Lung (tissue), 12 donors: ENCODE results near the gene MLLT3. TPM values are rescaled to one million over a fixed set of nuclear protein-coding genes. Genes with fewer than 3 reads are reported as not detected.
"Not testable (repeated sequence)": the region's sequence is repeated elsewhere in the genome, so short reads cannot be mapped to it uniquely, and the experiment has no call there.

Experiments used
- ATAC-seq: fragments of 200-7000 bp; cut with Tn5 transposase; one replicate; pipeline ENCODE4 v1.9.1; 2020; ENCODE audit warnings: moderate number of reproducible peaks; ENCODE audit not compliant: insufficient read depth, low FRiP score
- DNase-seq, 3 donors: peaks; one replicate each; pipeline ENCODE4 v3.0.0-alpha.2; 2013 to 2017
- H3K27ac ChIP-seq, 2 donors: one replicate each; pipeline ENCODE4 v1.5.1; 2013; ENCODE audit warnings: mild to moderate bottlenecking in 2 of 2, moderate library complexity in 2 of 2, control low read depth in 1 of 2, inconsistent platforms in 1 of 2, low read depth in 1 of 2, low read length in 1 of 2
- H3K27me3 ChIP-seq, 3 donors: one replicate each; pipeline ENCODE4 v1.5.1; 2013; ENCODE audit warnings: low read length in 2 of 3; ENCODE audit not compliant: control insufficient read depth in 3 of 3, insufficient read depth in 3 of 3
- H3K36me3 ChIP-seq, 4 donors: one replicate each; pipeline ENCODE4 v1.5.1; 2013; ENCODE audit warnings: low read length in 4 of 4, mild to moderate bottlenecking in 1 of 4, moderate library complexity in 1 of 4; ENCODE audit not compliant: control insufficient read depth in 4 of 4, insufficient read depth in 4 of 4
- H3K4me1 ChIP-seq, 5 donors: one replicate each; pipeline ENCODE4 v1.5.1; 2013; ENCODE audit warnings: low read length in 5 of 5, mild to moderate bottlenecking in 2 of 5, moderate library complexity in 1 of 5; ENCODE audit not compliant: control insufficient read depth in 5 of 5, insufficient read depth in 5 of 5
- H3K4me3 ChIP-seq: one replicate; pipeline ENCODE4 v1.5.1; 2013; ENCODE audit warnings: mild to moderate bottlenecking, control low read depth, moderate library complexity
- H3K9ac ChIP-seq, 2 donors: one replicate each; pipeline ENCODE4 v1.5.1; 2013; ENCODE audit warnings: low read length in 2 of 2, control low read depth in 1 of 2; ENCODE audit not compliant: insufficient read depth in 1 of 2
- H3K9me3 ChIP-seq, 4 donors: one replicate each; pipeline ENCODE4 v1.5.1; 2013; ENCODE audit warnings: low read length in 3 of 4, mild to moderate bottlenecking in 1 of 4, moderate library complexity in 1 of 4; ENCODE audit not compliant: control insufficient read depth in 4 of 4, insufficient read depth in 3 of 4
- CTCF ChIP-seq: IDR thresholded peaks from 2 replicates; pipeline ENCODE4 v1.5.1; 2012; ENCODE audit warnings: mild to moderate bottlenecking; ENCODE audit errors: control extremely low read depth, extremely low read depth
- WGBS, 2 donors: extraction: QIAGEN DNeasy Blood & Tissue Kit; methylation state at CpG; one replicate each; pipeline ENCODE4 v1.1.7; 2013; 5-methylcytosine and 5-hydroxymethylcytosine counted together
- polyA plus RNA-seq, 2 donors: library from polyadenylated mRNA; stranded (reverse); fragments of 200-250 nt; gene quantifications; one replicate each; pipeline ENCODE4 v1.2.1, GENCODE V29; 2013
- total RNA-seq, 2 donors: library from RNA; depleted of rRNA in 1 of 2; stranded (reverse); fragments of >200 nt in 1 of 2; gene quantifications; one replicate each; pipeline ENCODE4 v1.2.1, GENCODE V29; 2014 to 2021
- donor health status: control.
- donor health status: control.
- donor health status: Bipolar disorder and iron deficiency.
- donor health status: healthy.
- donor health status: DM: yes; HTN: yes; CAD: no.

Gene MLLT3
- total and polyA plus RNA-seq, 4 donors, result 7.1 to 43.1 (median 13.7) TPM

GRCh38 chr9:20584968-20585643 lies 37.2 kb downstream of the MLLT3 start:
- H3K36me3 ChIP-seq, result no peaks in the 10 kb centered on the region
- no peak overlapping the region for H3K9ac ChIP-seq
- no peaks in the 10 kb centered on the region for H3K27me3 ChIP-seq
- ATAC-seq (no peak), DNase-seq (no peak)
- H3K27ac ChIP-seq, result no peak overlapping the region
- H3K9me3 ChIP-seq, result peaks cover 0 to 3% (median 0%) of the 10 kb centered on the region in 4 donors
- no peak overlapping the region for H3K4me3 ChIP-seq
- no peak for TF ChIP-seq CTCF
- no peaks in the 10 kb centered on the region for H3K4me1 ChIP-seq
- WGBS, 2 donors, result 86 to 96% methylated on average over 7 of the region's 7 CpGs

GRCh38 chr9:20583088-20583487 lies 39.2 kb downstream of the MLLT3 start:
- not testable (repeated sequence) for H3K9ac ChIP-seq, H3K36me3 ChIP-seq, H3K9me3 ChIP-seq, H3K27ac ChIP-seq, ATAC-seq, H3K4me1 ChIP-seq, DNase-seq, H3K4me3 ChIP-seq, H3K27me3 ChIP-seq
- WGBS, 2 donors, result 95 to 96% methylated on average over 4 of the region's 4 CpGs

- TF ChIP-seq CTCF, result no peak
- no peak overlapping the region for H3K4me3 ChIP-seq
- H3K27me3 ChIP-seq, result no peaks in the 10 kb centered on the region
- ATAC-seq, result no peak
- no peaks in the 10 kb centered on the region for H3K36me3 ChIP-seq
- no peak overlapping the region for H3K27ac ChIP-seq
- H3K9ac ChIP-seq, result no peak overlapping the region
- WGBS, 2 donors, result 89 to 93% methylated on average over 3 of the region's 3 CpGs
- H3K4me1 ChIP-seq, result peaks cover 0 to 2% (median 0%) of the 10 kb centered on the region in 5 donors
- peaks cover 0 to 3% (median 0%) of the 10 kb centered on the region in 4 donors for H3K9me3 ChIP-seq
- no peak for DNase-seq
These were observed 40.1 kb downstream of the MLLT3 start for GRCh38 chr9:20582150-20582549.

GRCh38 chr9:20580673-20581072 lies 41.6 kb downstream of the MLLT3 start:
- ATAC-seq, result no peak
- WGBS, 2 donors, result 61 to 71% methylated on average over 2 of the region's 2 CpGs

More at GRCh38 chr9:20580673-20581072, 41.6 kb downstream of the MLLT3 start:
- TF ChIP-seq CTCF, result no peak
- Histone ChIP-seq H3K9ac (no peak overlapping the region), H3K4me1 (peaks cover 0 to 2% (median 0%) of the 10 kb centered on the region in 5 donors), H3K9me3 (peaks cover 0 to 7% (median 2%) of the 10 kb centered on the region in 4 donors), H3K4me3 (no peak overlapping the region), H3K36me3 (no peaks in the 10 kb centered on the region), H3K27me3 (no peaks in the 10 kb centered on the region), H3K27ac (no peak overlapping the region)
- peak in 1 of 3 donors; percentile 50 for DNase-seq
